Measurements from ENCODE around the gene GPRIN3.
A peak's percentile ranks its signal among the peaks of the same experiment; 100 is the strongest.

GPRIN3 gene

DNA sequence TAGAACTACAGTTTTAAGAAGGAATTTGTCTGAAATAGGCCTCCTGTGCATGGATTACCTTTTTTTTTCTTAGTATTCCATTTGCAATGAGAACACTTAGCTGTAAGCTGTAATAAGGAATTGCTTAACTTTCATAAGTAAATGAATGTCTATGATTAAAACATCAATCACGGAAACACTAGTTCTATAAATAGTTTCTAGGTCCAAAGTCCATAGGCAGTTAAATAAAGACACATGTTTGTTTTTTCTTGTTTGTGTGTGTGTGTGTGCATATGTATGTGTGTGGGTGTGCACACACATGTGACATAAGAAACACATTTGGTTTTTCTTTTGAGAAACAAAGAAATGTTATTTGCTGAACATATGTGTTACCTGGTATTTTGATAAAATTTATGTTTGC is 11.2 kb downstream of the GPRIN3 start:
- peak overlapping the region; percentile 40 for H3K27ac ChIP-seq (ENCODE audit: low read depth, low read length)
- peak overlapping the region; percentile 3 to 38 for H3K4me3 ChIP-seq (ENCODE audit: low read depth in 1 of 2, low read length in 2 of 2)
- no peaks in the 10 kb centered on the region for H3K36me3 ChIP-seq (ENCODE audit: control insufficient read depth in 1 of 2, insufficient read depth in 2 of 2, low read length in 2 of 2)
- H3K9me3 ChIP-seq (ENCODE audit: control insufficient read depth in 1 of 2, low read length in 2 of 2): no peaks in the 10 kb centered on the region
- peaks cover 66 to 84% of the 10 kb centered on the region in 2 donors for H3K4me1 ChIP-seq (ENCODE audit: control insufficient read depth in 1 of 2, insufficient read depth in 2 of 2, low read length in 2 of 2)
- H3K27me3 ChIP-seq (ENCODE audit: control insufficient read depth in 1 of 2, insufficient read depth in 2 of 2, low read length in 2 of 2): no peaks in the 10 kb centered on the region
- no peak overlapping the region for H3K9ac ChIP-seq (ENCODE audit: low read depth in 1 of 2, low read length in 2 of 2)

DNA sequence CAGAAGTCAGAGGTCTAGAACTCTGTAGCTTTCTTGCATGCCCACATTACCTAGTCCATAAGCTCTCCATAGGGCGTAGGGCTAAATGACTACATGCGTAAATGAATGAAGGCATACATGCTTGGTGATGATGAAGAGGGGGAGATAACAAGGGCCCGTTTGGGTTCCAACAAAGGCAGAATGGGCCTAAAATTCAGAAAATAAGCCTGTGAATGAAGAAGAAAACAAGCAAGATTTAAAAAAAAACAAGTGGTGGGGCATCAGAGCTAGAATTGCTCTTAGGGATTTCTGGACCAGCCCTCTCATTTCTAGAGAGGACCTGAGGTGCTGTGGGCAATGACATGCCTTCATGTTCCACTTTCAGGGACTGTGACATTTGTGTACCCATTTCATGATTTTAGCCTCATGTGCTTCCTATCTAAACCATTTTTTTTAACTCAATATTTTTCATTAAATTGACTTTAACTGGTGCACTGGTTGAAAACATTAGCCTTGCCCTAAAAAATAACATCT is 12.1 kb downstream of the GPRIN3 start:
- H3K9me3 ChIP-seq (ENCODE audit: control insufficient read depth in 1 of 2, low read length in 2 of 2): no peaks in the 10 kb centered on the region
- no peak overlapping the region for H3K4me3 ChIP-seq (ENCODE audit: low read depth in 1 of 2, low read length in 2 of 2)
- H3K9ac ChIP-seq (ENCODE audit: low read depth in 1 of 2, low read length in 2 of 2): no peak overlapping the region
- H3K27ac ChIP-seq (ENCODE audit: low read depth, low read length): peak overlapping the region; percentile 8
- H3K4me1 ChIP-seq (ENCODE audit: control insufficient read depth in 1 of 2, insufficient read depth in 2 of 2, low read length in 2 of 2): peaks cover 60 to 80% of the 10 kb centered on the region in 2 donors
- H3K27me3 ChIP-seq (ENCODE audit: control insufficient read depth in 1 of 2, insufficient read depth in 2 of 2, low read length in 2 of 2): no peaks in the 10 kb centered on the region
- no peaks in the 10 kb centered on the region for H3K36me3 ChIP-seq (ENCODE audit: control insufficient read depth in 1 of 2, insufficient read depth in 2 of 2, low read length in 2 of 2)

DNA sequence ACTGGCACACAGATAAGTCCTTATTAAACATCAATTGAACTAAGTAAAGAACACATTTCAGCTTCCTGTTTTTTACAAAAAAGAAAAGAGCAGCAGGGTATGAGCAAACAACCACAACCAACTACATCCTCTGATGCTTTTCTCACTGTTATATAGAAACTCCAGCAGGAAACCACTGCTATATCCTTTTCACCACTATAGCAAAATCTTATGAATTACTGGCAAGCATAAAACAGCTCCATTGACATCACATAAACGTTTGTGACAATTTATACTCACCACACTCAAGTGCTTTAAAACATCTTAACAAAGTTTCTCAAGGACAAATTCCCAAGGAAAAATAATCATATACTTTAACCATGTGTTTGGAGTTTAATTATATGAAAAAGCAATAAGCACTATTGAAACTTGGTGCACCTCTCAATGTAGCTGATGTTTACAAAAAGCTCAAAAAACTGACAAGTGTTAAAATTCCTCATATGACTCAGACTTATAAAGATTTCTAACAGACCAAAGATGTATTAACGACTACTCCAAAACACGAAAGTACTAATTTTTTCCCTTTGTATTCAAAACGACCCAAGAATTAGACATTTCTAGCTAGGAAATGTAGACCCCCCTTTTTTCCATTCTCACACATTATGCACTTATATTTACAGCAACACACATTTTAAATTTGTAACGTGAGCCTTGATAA is 12.9 kb downstream of the GPRIN3 start:
- H3K4me3 ChIP-seq (ENCODE audit: low read depth in 1 of 2, low read length in 2 of 2): no peak overlapping the region
- H3K9me3 ChIP-seq (ENCODE audit: control insufficient read depth in 1 of 2, low read length in 2 of 2): no peaks in the 10 kb centered on the region
- H3K9ac ChIP-seq (ENCODE audit: low read depth in 1 of 2, low read length in 2 of 2): no peak overlapping the region
- H3K27ac ChIP-seq (ENCODE audit: low read depth, low read length): peak overlapping the region; percentile 8
- H3K4me1 ChIP-seq (ENCODE audit: control insufficient read depth in 1 of 2, insufficient read depth in 2 of 2, low read length in 2 of 2): peaks cover 55 to 78% of the 10 kb centered on the region in 2 donors
- H3K36me3 ChIP-seq (ENCODE audit: control insufficient read depth in 1 of 2, insufficient read depth in 2 of 2, low read length in 2 of 2): no peaks in the 10 kb centered on the region
- no peaks in the 10 kb centered on the region for H3K27me3 ChIP-seq (ENCODE audit: control insufficient read depth in 1 of 2, insufficient read depth in 2 of 2, low read length in 2 of 2)

- H3K9ac ChIP-seq (ENCODE audit: low read depth in 1 of 2, low read length in 2 of 2): peak overlapping the region; percentile 20 to 43
- peak overlapping the region; percentile 46 to 48 for H3K4me3 ChIP-seq (ENCODE audit: low read depth in 1 of 2, low read length in 2 of 2)
- no peaks in the 10 kb centered on the region for H3K27me3 ChIP-seq (ENCODE audit: control insufficient read depth in 1 of 2, insufficient read depth in 2 of 2, low read length in 2 of 2)
- peaks cover 43 to 71% of the 10 kb centered on the region in 2 donors for H3K4me1 ChIP-seq (ENCODE audit: control insufficient read depth in 1 of 2, insufficient read depth in 2 of 2, low read length in 2 of 2)
- H3K9me3 ChIP-seq (ENCODE audit: control insufficient read depth in 1 of 2, low read length in 2 of 2): no peaks in the 10 kb centered on the region
- H3K27ac ChIP-seq (ENCODE audit: low read depth, low read length): peak overlapping the region; percentile 34
- no peaks in the 10 kb centered on the region for H3K36me3 ChIP-seq (ENCODE audit: control insufficient read depth in 1 of 2, insufficient read depth in 2 of 2, low read length in 2 of 2)
These were observed 14.3 kb downstream of the GPRIN3 start for GRCh38 chr4:89293299-89293698.

GRCh38 chr4:89290727-89291516 is 16.7 kb downstream of the GPRIN3 start:
- Histone ChIP-seq H3K9ac (ENCODE audit: low read depth in 1 of 2, low read length in 2 of 2) (no peak overlapping the region), H3K4me3 (ENCODE audit: low read depth in 1 of 2, low read length in 2 of 2) (no peak overlapping the region), H3K4me1 (ENCODE audit: control insufficient read depth in 1 of 2, insufficient read depth in 2 of 2, low read length in 2 of 2) (peaks cover 22 to 59% of the 10 kb centered on the region in 2 donors), H3K27ac (ENCODE audit: low read depth, low read length) (peak overlapping the region; percentile 13), H3K27me3 (ENCODE audit: control insufficient read depth in 1 of 2, insufficient read depth in 2 of 2, low read length in 2 of 2) (no peaks in the 10 kb centered on the region), H3K36me3 (ENCODE audit: control insufficient read depth in 1 of 2, insufficient read depth in 2 of 2, low read length in 2 of 2) (no peaks in the 10 kb centered on the region), H3K9me3 (ENCODE audit: control insufficient read depth in 1 of 2, low read length in 2 of 2) (no peaks in the 10 kb centered on the region)

GRCh38 chr4:89289312-89289711 is 18.3 kb downstream of the GPRIN3 start:
- no peak overlapping the region for H3K9ac ChIP-seq (ENCODE audit: low read depth in 1 of 2, low read length in 2 of 2)
- H3K4me3 ChIP-seq (ENCODE audit: low read depth in 1 of 2, low read length in 2 of 2): no peak overlapping the region
- no peaks in the 10 kb centered on the region for H3K36me3 ChIP-seq (ENCODE audit: control insufficient read depth in 1 of 2, insufficient read depth in 2 of 2, low read length in 2 of 2)
- H3K27me3 ChIP-seq (ENCODE audit: control insufficient read depth in 1 of 2, insufficient read depth in 2 of 2, low read length in 2 of 2): no peaks in the 10 kb centered on the region
- H3K9me3 ChIP-seq (ENCODE audit: control insufficient read depth in 1 of 2, low read length in 2 of 2): no peaks in the 10 kb centered on the region
- peaks cover 17 to 55% of the 10 kb centered on the region in 2 donors for H3K4me1 ChIP-seq (ENCODE audit: control insufficient read depth in 1 of 2, insufficient read depth in 2 of 2, low read length in 2 of 2)
- no peak overlapping the region for H3K27ac ChIP-seq (ENCODE audit: low read depth, low read length)

- H3K4me1 ChIP-seq (ENCODE audit: control insufficient read depth in 1 of 2, insufficient read depth in 2 of 2, low read length in 2 of 2): peaks cover 17 to 55% of the 10 kb centered on the region in 2 donors
- H3K4me3 ChIP-seq (ENCODE audit: low read depth in 1 of 2, low read length in 2 of 2): no peak overlapping the region
- no peaks in the 10 kb centered on the region for H3K36me3 ChIP-seq (ENCODE audit: control insufficient read depth in 1 of 2, insufficient read depth in 2 of 2, low read length in 2 of 2)
- no peak overlapping the region for H3K27ac ChIP-seq (ENCODE audit: low read depth, low read length)
- no peaks in the 10 kb centered on the region for H3K9me3 ChIP-seq (ENCODE audit: control insufficient read depth in 1 of 2, low read length in 2 of 2)
- no peak overlapping the region for H3K9ac ChIP-seq (ENCODE audit: low read depth in 1 of 2, low read length in 2 of 2)
- no peaks in the 10 kb centered on the region for H3K27me3 ChIP-seq (ENCODE audit: control insufficient read depth in 1 of 2, insufficient read depth in 2 of 2, low read length in 2 of 2)
These were observed 19.2 kb downstream of the GPRIN3 start for GRCh38 chr4:89288430-89288829.

DNA sequence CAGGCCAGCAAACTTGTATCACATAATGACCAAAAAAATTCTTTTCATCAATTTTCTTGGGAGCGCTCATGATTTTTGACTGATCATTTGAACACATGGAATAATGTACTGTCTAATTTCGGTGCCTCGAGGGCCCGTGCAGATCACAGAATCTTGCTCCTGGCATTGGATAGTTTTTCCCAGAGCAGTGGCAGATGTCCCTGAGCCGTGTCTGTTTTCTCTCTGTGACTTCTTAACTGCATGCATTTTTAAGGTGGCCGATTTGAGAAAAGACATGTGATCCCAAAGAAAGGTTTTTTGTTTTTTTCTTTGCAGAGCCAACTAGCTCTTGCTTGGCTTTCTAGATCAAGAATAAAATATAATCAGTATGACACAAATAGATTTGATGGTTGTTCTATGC is 19.7 kb downstream of the GPRIN3 start:
- H3K27ac ChIP-seq (ENCODE audit: low read depth, low read length): no peak overlapping the region
- no peaks in the 10 kb centered on the region for H3K9me3 ChIP-seq (ENCODE audit: control insufficient read depth in 1 of 2, low read length in 2 of 2)
- H3K4me3 ChIP-seq (ENCODE audit: low read depth in 1 of 2, low read length in 2 of 2): no peak overlapping the region
- no peak overlapping the region for H3K9ac ChIP-seq (ENCODE audit: low read depth in 1 of 2, low read length in 2 of 2)
- peaks cover 17 to 55% of the 10 kb centered on the region in 2 donors for H3K4me1 ChIP-seq (ENCODE audit: control insufficient read depth in 1 of 2, insufficient read depth in 2 of 2, low read length in 2 of 2)
- no peaks in the 10 kb centered on the region for H3K27me3 ChIP-seq (ENCODE audit: control insufficient read depth in 1 of 2, insufficient read depth in 2 of 2, low read length in 2 of 2)
- H3K36me3 ChIP-seq (ENCODE audit: control insufficient read depth in 1 of 2, insufficient read depth in 2 of 2, low read length in 2 of 2): no peaks in the 10 kb centered on the region

GRCh38 chr4:89285745-89286144 is 21.9 kb downstream of the GPRIN3 start:
- Histone ChIP-seq H3K4me3 (ENCODE audit: low read depth in 1 of 2, low read length in 2 of 2) (no peak overlapping the region), H3K9ac (ENCODE audit: low read depth in 1 of 2, low read length in 2 of 2) (no peak overlapping the region), H3K27me3 (ENCODE audit: control insufficient read depth in 1 of 2, insufficient read depth in 2 of 2, low read length in 2 of 2) (no peaks in the 10 kb centered on the region), H3K27ac (ENCODE audit: low read depth, low read length) (no peak overlapping the region), H3K9me3 (ENCODE audit: control insufficient read depth in 1 of 2, low read length in 2 of 2) (no peaks in the 10 kb centered on the region), H3K36me3 (ENCODE audit: control insufficient read depth in 1 of 2, insufficient read depth in 2 of 2, low read length in 2 of 2) (no peaks in the 10 kb centered on the region), H3K4me1 (ENCODE audit: control insufficient read depth in 1 of 2, insufficient read depth in 2 of 2, low read length in 2 of 2) (peaks cover 18 to 49% of the 10 kb centered on the region in 2 donors)

- Histone ChIP-seq H3K4me3 (ENCODE audit: low read depth in 1 of 2, low read length in 2 of 2) (no peak overlapping the region), H3K4me1 (ENCODE audit: control insufficient read depth in 1 of 2, insufficient read depth in 2 of 2, low read length in 2 of 2) (peaks cover 18 to 41% of the 10 kb centered on the region in 2 donors), H3K9ac (ENCODE audit: low read depth in 1 of 2, low read length in 2 of 2) (no peak overlapping the region), H3K36me3 (ENCODE audit: control insufficient read depth in 1 of 2, insufficient read depth in 2 of 2, low read length in 2 of 2) (no peaks in the 10 kb centered on the region), H3K27ac (ENCODE audit: low read depth, low read length) (no peak overlapping the region), H3K9me3 (ENCODE audit: control insufficient read depth in 1 of 2, low read length in 2 of 2) (no peaks in the 10 kb centered on the region), H3K27me3 (ENCODE audit: control insufficient read depth in 1 of 2, insufficient read depth in 2 of 2, low read length in 2 of 2) (no peaks in the 10 kb centered on the region)
These were observed 22.8 kb downstream of the GPRIN3 start for GRCh38 chr4:89284828-89285227.
